ENCODE results near the gene INPP5K.

DNA sequence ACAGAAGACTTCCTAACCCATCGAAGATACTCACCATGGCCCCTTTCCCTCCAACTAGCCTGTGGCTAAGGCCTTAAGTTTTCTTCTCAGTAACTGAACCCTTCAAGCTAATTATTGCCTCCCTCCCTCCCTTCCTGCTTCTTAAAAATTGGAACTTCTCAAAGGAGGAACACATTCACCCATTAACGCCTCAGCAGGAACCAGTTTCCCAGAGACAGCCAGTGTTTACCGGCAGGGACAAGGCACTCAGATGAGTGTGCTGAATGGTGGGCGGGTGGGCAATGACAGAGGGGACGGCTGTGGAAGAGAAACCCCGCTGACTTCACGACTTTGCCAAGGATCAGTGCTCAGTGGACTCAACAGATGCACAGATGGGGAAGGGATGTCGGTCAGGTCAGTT lies 25.9 kb upstream of the INPP5K start:
- TF ChIP-seq, protein P1, sequence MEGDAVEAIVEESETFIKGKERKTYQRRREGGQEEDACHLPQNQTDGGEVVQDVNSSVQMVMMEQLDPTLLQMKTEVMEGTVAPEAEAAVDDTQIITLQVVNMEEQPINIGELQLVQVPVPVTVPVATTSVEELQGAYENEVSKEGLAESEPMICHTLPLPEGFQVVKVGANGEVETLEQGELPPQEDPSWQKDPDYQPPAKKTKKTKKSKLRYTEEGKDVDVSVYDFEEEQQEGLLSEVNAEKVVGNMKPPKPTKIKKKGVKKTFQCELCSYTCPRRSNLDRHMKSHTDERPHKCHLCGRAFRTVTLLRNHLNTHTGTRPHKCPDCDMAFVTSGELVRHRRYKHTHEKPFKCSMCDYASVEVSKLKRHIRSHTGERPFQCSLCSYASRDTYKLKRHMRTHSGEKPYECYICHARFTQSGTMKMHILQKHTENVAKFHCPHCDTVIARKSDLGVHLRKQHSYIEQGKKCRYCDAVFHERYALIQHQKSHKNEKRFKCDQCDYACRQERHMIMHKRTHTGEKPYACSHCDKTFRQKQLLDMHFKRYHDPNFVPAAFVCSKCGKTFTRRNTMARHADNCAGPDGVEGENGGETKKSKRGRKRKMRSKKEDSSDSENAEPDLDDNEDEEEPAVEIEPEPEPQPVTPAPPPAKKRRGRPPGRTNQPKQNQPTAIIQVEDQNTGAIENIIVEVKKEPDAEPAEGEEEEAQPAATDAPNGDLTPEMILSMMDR (IDR thresholded peaks at IDR 0.05; ENCODE audit: low read depth, low read length): no peak
- no peak for TF ChIP-seq POLR2A (IDR thresholded peaks at IDR 0.05; ENCODE audit: extremely low read depth, insufficient read length)
- TF ChIP-seq, protein P2, sequence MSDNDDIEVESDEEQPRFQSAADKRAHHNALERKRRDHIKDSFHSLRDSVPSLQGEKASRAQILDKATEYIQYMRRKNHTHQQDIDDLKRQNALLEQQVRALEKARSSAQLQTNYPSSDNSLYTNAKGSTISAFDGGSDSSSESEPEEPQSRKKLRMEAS (IDR thresholded peaks at IDR 0.05; ENCODE audit: low read depth, low read length): no peak
- no peak for TF ChIP-seq MYC (IDR thresholded peaks at IDR 0.05; ENCODE audit: low read depth, low read length)

Data from NB4 (cell line).